Activated T-helper 1 cell treated with anti-CD3 and anti-CD28 coated beads, Interleukin-2, amount 50 U/mL, for 16 hours (primary cell): ENCODE measurements around the gene SRF.
"Not testable (repeated sequence)": the region's sequence is repeated elsewhere in the genome, so short reads cannot be mapped to it uniquely, and the experiment has no call there.

Source experiments
- DNase-seq, 2 donors: peaks; one replicate each; pipeline ENCODE4 v3.0.0-alpha.2; 2020; ENCODE audit warnings: low read depth in 1 of 2, low spot score in 1 of 2

Gene SRF

DNA sequence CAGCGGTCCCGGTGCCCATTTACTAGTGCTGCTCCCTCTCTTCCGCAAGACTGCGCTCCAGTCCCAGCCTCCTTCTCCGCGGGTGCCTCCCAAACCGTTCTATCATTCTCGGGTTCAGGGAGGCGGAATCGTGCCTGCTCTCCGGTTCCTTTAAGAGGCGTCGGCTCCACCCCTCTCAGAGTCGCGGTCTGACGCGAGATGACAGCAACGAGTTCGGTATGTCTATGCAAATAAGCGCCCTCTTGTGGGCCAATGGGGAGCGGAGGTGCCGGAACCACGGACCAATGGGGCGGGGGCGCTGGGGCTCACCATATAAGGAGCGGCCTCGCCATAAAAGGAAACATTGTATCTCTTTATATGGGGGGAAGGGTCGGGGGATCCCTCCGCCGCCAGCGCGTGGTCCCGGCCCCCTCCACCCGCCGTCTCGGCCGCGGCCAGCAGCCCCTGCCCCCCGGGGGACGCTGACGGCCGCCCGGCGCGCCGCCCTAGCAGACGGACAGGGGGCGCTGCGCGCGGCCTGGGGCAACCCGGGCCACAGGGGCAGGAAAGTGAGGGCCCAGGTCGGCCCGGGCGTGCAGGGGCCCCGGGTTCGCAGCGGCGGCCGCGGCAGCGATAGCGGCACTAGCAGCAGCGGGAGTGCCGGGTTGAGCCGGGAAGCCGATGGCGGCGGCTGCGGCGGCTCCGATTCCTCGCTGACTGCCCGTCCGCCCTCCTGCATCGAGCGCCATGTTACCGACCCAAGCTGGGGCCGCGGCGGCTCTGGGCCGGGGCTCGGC is at the start of gene SRF:
Gene SRF (plus strand): TSS at position 339 of the 776 bp plus-strand sequence. CDS start 388 bp downstream, at position 727.
- DNase-seq = peak; percentile 97

DNA sequence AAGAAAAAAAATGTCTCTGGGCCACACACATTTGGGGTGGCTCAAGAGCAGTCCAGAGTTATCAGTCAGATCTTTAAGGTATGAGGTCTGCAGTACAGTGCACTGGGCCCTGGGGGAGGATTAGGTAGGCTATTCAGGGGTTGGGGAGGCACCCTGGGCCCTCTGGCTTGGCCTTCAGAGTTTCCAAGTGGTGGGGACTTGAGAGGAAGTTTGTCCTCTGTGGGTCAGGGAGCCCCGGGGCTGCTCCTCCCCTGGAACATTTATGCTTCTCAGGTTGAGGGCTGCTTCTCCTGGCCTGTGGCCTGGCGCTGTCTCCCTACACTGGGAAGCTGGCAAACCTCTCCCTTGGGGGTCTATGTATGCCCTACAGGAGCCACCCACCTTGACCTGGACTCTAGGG is 48.9 kb upstream of the SRF start:
- DNase-seq = no peak

DNA sequence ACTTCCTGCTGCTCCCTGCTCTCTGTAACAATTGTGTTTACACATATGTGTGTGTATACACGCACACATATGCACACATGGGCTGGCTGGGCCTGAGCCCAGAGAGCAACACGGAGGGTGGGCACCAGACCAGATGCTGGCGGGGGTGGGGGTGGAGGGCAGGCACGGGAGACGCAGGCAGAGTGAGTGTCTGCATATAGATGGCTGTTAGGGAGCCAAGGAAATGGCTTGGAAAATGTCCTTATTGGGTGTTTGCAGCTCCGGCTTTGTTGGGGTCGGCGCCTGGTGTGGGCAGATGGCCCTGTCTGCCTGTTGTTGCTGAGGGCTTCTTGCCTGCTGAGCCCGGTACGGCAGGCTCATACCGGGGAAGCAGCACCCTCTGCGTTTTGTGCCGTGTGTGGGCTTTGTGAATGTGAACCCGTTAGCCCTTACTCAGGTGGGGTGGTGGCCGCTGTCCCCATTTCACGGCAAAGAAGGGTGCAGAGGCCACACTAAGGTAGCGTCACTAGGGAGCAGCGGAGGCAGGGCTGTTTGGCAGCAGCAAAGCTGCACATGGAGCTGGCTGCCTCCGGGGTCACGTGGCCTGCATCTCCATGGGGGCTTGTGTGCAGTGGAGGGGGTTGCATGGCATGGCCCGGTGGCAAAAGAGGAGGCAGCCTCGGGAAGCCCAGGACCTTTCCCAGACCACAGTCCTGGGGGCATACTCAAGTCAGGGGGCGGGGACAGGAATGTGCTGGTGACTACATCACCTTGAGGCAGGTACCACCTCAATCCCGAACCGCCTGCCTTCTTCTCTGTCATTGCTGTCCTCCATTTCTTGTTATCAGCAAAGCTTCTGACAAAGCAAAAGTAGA is 47.4 kb upstream of the SRF start:
- no peak for DNase-seq

DNA sequence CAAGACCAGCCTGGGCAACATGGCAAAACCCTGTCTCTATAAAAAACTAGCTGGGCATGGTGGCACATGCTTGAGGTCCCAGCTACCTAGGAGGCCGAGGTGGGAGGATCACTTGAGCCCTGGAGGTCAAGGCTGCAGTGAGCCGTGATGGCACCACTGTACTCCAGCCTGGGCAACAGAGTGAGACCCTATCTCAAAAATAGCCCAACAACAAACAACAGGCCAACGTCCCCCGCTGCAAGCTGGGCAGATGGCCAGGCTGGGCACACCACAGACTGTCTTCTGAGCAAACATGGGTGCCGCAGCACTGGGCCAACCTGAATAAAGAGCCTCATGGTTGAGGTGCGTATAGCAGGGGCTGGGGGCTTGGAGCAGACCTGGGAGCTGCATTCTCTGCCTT is 46.6 kb upstream of the SRF start:
- no peak for DNase-seq

DNA sequence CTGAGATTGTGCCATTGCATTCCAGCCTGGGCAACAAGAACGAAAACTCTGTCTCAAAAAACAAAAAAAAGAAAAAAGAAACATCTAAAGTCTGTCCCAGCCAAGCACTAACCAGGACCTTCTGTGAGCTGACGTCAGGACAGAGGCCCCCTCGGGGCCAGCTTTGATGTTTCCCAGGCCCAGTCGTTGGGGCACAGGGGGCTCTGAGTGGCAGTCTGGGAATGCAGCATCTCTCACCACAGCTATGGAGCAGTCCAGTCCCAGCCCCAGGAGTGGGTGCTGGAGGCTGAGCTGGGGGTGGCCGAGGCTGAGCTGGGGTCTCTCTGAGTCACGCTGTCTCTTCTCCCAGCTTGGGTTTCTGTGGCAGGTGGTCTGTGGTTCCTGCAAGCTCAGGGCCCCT is 46.0 kb upstream of the SRF start:
- no peak for DNase-seq

DNA sequence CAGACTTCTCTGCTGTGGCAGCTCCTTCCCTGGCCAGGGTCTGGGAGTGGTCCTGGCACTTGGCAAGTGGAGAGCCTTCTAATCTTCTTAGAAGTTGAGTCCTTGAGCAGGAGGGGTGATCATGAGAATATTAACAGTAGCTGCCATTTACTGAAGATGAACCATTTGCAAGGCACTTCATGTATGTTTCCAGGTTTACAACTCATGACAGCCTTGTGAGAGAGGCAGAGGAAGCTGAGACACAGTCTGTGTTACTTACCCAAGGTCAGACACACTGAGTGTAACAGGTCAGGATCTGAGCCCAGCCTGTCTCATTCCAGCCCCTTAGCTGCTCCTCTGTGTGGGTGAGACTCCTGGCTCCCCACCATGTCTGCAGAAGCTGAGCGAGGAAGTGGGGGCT is 45.5 kb upstream of the SRF start:
- no peak for DNase-seq

DNA sequence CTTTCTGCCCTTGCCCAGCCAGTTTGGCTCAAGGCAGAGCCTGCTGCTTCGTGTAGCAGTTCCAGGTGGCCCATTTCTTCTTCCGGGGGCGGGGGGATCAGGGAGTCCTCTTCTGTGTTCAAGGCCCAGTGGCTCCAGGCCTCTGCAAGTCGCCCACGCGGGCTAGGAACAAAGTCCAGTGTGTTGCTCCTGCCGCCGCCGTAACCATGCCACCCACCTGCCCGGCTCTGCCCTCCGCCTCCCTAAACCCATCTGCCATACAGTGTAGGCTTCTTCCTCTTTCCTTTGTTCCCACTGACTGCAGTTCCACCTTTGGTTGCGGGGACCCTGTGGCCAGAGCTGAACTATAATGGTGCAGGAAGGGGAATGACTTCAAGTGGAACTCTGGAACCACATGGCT is 43.9 kb upstream of the SRF start:
- no peak for DNase-seq

DNA sequence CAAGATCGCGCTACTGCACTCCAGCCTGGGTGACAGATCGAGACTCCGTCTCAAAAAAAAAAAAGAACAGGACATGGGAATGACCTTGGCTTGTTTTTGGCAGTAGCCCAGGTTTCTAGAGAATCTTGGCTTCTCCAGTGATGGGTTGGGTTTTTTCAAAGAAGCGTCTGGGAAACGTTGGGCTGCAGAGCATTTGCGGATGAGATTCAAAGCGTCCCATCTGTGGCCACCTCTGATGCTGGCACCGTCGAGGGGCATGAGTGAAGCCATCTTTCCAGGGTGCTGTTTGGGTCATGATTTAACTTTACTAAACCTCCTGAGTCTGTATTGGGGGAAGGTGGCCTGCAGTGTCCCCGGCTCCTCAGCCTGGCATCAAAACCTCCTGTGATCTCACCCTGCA is 43.2 kb upstream of the SRF start:
- no peak for DNase-seq

DNA sequence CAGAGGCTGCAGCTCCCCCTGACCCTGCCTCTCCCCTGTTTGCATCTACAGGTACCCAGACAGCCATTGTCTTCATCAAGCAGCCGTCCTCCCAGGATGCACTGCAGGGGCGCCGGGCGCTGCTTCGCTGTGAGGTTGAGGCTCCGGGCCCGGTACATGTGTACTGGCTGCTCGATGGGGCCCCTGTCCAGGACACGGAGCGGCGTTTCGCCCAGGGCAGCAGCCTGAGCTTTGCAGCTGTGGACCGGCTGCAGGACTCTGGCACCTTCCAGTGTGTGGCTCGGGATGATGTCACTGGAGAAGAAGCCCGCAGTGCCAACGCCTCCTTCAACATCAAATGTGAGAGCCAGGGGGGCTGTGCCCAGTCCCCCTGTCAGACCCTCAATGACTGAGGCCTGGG is 42.1 kb upstream of the SRF start:
- no peak for DNase-seq

DNA sequence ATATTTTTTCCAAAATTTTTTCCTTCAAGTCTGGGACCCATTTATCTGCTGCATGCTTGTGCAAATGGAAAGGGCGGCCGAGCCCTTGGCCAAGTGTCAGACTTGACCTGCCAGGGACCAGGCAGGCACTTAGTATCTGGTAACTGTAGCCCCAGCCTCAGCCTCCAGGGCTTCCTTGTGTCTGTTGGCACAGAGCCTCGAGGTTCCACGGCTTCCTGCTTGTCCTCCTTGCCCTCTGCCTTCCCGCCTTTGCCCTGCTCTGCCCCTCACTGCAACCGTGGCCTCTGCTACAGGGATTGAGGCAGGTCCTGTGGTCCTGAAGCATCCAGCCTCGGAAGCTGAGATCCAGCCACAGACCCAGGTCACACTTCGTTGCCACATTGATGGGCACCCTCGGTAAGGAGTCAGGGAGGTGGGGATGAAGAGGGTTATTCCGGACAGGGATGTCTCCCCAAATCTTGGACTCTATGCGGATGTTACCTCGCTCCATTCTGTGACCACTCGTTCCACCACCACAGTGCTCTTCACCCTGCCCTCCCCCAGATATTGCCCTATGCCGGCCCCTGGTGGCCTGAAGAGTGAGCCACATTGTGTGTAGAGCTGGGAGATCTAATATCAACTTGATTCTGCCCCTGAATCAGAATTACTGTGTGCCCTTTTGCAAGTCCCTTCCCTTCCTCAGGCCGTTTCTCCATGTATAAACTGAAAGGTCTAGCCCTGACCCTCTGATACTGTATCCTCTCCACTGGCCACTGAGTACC is 41.5 kb upstream of the SRF start:
- no peak for DNase-seq

DNA sequence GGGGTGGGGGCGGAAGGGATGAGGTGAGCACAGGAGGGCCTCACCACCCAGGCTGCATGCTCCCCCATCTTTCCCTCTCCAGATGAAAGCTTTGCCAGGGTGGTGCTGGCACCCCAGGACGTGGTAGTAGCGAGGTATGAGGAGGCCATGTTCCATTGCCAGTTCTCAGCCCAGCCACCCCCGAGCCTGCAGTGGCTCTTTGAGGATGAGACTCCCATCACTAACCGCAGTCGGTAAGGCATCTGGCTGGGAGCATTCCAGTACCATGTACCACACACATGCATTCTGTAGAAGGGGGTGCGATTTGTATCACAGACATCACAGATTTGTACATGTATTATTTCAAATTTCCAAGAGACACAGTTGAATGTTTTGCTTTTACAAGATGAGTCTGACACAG is 40.6 kb upstream of the SRF start:
- no peak for DNase-seq

DNA sequence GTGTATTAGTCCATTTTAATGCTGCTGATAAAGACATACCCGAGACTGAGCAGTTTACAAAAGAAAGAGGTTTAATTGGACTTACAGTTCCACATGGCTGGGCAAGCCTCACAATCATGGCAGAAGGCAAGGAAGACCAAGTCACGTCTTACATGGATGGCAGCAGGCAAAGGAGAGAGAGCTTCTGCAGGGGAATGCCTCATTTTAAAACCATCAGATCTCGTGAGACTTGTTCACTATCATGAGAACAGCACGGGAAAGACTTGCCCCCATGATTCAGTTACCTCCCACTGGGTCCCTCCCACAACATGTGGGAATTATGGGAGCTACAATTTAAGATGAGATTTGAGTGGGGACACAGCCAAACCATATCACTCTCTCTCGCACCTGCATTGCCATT is 39.7 kb upstream of the SRF start:
- DNase-seq = not testable (repeated sequence)

DNA sequence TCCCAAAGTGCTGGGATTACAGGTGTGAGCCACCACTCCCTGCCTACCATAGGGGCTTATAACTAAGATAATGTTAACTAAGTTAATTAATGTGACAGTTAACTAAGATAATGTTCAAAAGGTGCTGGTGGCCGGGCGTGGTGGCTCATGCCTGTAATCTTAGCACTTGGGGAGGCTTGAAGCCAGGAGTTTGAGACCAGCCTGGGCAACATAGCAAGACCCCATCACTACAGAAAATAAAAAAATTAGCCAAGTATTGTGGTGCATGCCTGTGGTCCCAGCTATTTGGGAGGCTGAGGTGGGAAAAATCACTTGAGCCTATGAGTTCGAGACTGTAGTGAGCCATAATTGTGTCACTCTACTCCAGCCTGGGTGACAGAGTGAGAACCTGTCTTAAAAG is 32.8 kb upstream of the SRF start:
- no peak for DNase-seq

DNA sequence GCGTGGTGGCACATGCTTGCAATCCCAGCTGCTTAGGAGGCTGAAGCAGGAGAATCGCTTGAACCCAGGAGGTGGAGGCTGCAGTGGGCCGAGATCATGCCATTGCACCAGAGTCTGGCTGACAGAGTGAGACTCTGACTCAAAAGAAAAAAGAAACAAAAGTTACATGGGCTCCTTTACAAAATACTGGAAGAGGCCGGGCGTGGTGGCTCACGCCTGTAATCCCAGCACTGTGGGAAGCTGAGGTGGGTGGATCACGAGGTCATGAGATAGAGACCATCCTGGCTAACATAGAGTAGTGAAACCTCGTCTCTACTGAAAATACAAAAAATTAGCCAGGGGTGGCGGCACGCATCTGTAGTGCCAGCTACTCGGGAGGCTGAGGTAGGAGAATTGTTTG is 31.1 kb upstream of the SRF start:
- DNase-seq = not testable (repeated sequence)

DNA sequence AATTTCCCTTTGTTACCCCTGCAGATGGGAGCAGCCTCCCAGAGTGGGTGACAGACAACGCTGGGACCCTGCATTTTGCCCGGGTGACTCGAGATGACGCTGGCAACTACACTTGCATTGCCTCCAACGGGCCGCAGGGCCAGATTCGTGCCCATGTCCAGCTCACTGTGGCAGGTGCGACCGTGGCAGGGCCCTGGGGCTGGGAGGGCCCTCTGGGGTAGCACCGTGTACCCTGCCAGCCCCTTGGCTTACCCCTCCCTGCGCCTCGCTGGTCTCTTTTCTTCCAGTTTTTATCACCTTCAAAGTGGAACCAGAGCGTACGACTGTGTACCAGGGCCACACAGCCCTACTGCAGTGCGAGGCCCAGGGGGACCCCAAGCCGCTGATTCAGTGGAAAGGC is 29.4 kb upstream of the SRF start:
- no peak for DNase-seq

DNA sequence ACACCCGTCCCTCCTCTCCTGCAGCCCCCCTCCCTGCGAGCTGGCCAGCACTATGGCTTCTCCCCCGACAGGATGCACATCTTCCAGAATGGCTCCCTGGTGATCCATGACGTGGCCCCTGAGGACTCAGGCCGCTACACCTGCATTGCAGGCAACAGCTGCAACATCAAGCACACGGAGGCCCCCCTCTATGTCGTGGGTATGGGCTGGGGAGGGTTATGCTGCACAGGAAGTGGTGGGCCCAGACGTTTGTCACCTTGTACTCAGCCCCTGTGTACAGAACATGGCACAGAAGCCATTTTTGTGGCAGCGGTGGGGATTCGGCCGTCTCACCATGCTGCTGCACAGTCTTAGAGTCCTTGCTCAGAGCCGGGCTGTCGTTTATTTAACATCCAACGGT is 29.0 kb upstream of the SRF start:
- DNase-seq = no peak

DNA sequence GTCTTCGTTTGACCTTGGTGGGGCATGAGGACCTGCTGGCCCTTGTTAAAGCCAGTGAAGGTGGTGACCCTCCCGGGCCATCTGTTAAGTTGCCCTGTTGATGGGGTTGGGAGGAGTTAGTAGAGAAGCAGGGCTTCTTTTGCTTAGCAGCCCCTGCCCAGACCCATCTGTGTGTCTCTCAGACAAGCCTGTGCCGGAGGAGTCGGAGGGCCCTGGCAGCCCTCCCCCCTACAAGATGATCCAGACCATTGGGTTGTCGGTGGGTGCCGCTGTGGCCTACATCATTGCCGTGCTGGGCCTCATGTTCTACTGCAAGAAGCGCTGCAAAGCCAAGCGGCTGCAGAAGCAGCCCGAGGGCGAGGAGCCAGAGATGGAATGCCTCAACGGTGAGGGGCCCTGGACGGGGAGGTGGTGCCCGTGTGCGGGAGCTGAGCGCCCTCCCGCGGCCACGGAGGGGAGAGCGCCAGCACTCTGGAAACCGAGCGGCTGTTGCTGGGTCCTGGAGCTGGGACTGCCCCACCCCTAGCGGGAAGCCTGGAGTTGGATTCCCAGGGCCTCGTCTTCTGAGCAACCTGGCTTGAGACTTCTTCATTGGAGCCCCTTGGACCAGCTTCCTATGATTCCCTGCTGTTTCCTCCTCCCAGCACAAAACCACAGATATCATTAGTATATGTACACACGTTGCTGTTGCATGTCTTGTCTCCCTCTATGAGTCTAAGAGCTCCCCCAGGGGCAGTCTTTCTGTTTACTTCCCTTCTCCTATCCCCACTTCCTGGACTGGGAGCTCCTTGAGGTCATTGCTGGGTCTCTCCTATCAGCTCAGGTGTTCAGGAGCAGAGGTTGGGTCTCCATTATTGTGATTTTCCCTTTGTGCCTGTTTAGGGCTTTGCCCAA is 27.6 kb upstream of the SRF start:
- peak; percentile 37 to 63 for DNase-seq

DNA sequence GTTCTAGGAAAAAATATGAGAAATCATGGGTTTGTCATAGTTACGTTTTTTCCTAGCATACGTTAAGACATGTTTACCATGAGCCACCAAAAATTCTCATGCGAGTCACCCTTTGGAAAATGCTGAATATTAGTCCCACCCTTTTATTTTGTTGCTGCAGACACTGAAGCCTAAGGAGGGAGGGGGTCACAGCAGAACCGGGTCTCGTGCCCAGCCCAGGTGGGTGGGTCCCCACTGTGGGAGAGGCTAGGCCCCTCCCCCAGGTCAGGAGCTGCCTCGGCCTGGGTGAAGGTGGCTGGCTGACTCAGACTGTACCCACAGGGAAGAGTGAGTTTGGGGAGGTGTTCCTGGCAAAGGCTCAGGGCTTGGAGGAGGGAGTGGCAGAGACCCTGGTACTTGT is 26.2 kb upstream of the SRF start:
- no peak for DNase-seq

DNA sequence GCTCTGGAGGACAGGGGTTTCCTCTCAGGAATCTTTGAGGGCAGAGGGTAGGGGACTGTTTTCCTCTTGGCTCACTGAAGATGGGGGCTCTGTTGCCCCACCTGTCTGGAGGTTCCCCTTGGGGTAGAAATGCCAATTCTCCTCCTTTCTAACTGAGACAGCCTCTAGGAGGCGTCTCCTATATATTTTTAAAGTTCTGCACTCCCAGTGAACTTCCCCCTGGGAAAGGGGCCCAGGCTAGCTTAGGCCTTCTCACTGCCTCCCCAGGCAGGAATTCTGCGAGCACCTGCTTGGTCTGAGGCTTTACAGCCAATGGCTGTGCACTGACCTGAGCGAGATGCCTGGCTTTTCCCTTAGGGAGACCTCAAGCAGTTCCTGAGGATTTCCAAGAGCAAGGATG is 24.8 kb upstream of the SRF start:
- no peak for DNase-seq

DNA sequence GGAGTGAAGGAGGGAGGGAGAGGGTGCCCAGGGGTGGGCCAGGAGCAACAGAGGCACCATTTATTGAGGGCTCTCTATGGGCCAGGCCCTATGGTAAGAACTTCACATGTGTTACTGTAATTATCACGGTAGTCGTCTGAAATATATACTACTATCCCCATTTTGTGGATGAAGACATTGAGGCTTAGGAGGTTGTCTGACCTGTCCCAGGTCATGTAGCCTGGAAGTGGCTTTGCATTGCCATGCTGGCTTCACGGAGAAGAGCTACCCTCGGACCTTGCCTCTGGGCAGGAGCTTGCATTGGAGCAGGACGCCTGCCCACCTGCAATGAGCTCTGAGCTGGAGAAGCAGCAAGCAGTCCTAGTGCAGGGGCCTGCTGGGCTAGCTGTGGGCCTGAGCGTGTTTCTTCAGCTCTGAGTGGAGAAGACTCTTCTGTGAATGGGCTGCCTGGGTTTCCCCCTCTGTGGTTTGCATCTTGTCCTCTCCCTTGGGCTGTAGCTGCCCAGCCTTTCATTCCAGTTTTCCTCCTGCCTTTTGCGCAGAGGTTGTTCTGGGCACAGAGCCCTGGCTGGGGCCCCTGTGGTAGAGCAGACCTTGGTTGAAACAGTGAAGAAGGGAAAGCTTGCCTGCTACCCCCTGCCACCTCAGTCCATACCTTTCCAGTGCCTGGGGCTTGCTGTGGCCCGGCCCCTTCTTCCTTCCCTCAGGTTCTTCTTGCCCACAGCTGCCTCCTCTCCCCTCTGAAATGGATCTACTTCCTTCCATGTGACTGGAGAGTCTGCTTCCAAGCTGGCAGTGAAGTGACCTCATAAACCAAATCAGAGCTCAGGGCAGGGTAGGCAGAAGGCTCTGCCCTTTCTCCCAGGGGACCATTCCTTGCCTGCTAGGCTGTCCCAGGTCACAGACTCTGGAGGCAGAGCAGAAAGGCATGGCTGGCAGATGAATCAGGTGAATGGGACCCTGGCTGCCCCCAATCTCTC is 24.1 kb upstream of the SRF start:
- no peak for DNase-seq
